A673 (cell line): Measurements from ENCODE around the gene NBPF1.
"Not testable (repeated sequence)": the region's sequence is repeated elsewhere in the genome, so short reads cannot be mapped to it uniquely, and the experiment has no call there.

ENCODE experiments used
- EZH2 ChIP-seq: fragments of 200-600 bp; sonication (generic); IDR thresholded peaks from 2 replicates; pipeline ENCODE4 v1.6.1; 2017; ENCODE audit warnings: borderline replicate concordance, low read depth, mild to moderate bottlenecking, mixed read lengths, antibody characterized with exemption, low read length; ENCODE audit not compliant: poor library complexity, severe bottlenecking
- TF ChIP-seq, protein P1 (sequence below): fragments of 300-800, 200-600 bp; sonication (generic); conservative IDR thresholded peaks from 2 replicates; pipeline ENCODE4 v1.5.1; 2017; ENCODE audit warnings: low read depth, mild to moderate bottlenecking, antibody characterized with exemption, low read length, moderate library complexity, mixed read lengths

- TF ChIP-seq, protein P1, sequence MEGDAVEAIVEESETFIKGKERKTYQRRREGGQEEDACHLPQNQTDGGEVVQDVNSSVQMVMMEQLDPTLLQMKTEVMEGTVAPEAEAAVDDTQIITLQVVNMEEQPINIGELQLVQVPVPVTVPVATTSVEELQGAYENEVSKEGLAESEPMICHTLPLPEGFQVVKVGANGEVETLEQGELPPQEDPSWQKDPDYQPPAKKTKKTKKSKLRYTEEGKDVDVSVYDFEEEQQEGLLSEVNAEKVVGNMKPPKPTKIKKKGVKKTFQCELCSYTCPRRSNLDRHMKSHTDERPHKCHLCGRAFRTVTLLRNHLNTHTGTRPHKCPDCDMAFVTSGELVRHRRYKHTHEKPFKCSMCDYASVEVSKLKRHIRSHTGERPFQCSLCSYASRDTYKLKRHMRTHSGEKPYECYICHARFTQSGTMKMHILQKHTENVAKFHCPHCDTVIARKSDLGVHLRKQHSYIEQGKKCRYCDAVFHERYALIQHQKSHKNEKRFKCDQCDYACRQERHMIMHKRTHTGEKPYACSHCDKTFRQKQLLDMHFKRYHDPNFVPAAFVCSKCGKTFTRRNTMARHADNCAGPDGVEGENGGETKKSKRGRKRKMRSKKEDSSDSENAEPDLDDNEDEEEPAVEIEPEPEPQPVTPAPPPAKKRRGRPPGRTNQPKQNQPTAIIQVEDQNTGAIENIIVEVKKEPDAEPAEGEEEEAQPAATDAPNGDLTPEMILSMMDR = not testable (repeated sequence)
- not testable (repeated sequence) for TF ChIP-seq EZH2
Measured at GRCh38 chr1:16520435-16521287, 92.7 kb downstream of the NBPF1 start.
